GM21526 (cell line): ENCODE measurements around the gene RUNDC1.

Source experiments
- ATAC-seq: cut with Tn5 transposase; IDR thresholded peaks from one replicate; pipeline ENCODE4 v1.9.1; 2021; ENCODE audit warnings: moderate library complexity; ENCODE audit not compliant: unreplicated experiment, low FRiP score

The RUNDC1 gene

GRCh38 chr17:43016216-43016615, 35.9 kb downstream of the RUNDC1 start:
- no peak for ATAC-seq

GRCh38 chr17:43018008-43018853, 37.9 kb downstream of the RUNDC1 start:
- ATAC-seq: no peak

GRCh38 chr17:43018932-43019331, 38.6 kb downstream of the RUNDC1 start:
- ATAC-seq: no peak

GRCh38 chr17:43019418-43019817, 39.1 kb downstream of the RUNDC1 start:
- no peak for ATAC-seq

- ATAC-seq: no peak
Measured at GRCh38 chr17:43020030-43020621, 39.8 kb downstream of the RUNDC1 start.

GRCh38 chr17:43020789-43021740, 40.7 kb downstream of the RUNDC1 start:
- no peak for ATAC-seq

- no peak for ATAC-seq
Measured at GRCh38 chr17:43021741-43022512, 41.6 kb downstream of the RUNDC1 start, which contains the start of gene VAT1. VAT1 (minus strand) TSS chr17:43022385; CDS start chr17:43022322, 63 bp downstream.

GRCh38 chr17:43024407-43025289, 44.3 kb downstream of the RUNDC1 start, which contains the start of gene RND2:
RND2 (plus strand) TSS chr17:43025231; CDS start chr17:43025348, 117 bp downstream.
- no peak for ATAC-seq

GRCh38 chr17:43025290-43025657, 44.9 kb downstream of the RUNDC1 start:
- no peak for ATAC-seq

GRCh38 chr17:43025766-43026537, 45.6 kb downstream of the RUNDC1 start:
- ATAC-seq: no peak

GRCh38 chr17:43026595-43026994, 46.2 kb downstream of the RUNDC1 start:
- no peak for ATAC-seq

GRCh38 chr17:43027091-43028032, 47.0 kb downstream of the RUNDC1 start:
- ATAC-seq: no peak

GRCh38 chr17:43028221-43028861, 48.0 kb downstream of the RUNDC1 start:
- no peak for ATAC-seq

GRCh38 chr17:43030137-43030767, 49.9 kb downstream of the RUNDC1 start:
- ATAC-seq: no peak

- ATAC-seq: no peak
Measured at GRCh38 chr17:43031666-43032065, 51.3 kb downstream of the RUNDC1 start.
